ENCODE data around the gene MIOS.
"Not testable (repeated sequence)": the region's sequence is repeated elsewhere in the genome, so short reads cannot be mapped to it uniquely, and the experiment has no call there.

The MIOS gene

DNA sequence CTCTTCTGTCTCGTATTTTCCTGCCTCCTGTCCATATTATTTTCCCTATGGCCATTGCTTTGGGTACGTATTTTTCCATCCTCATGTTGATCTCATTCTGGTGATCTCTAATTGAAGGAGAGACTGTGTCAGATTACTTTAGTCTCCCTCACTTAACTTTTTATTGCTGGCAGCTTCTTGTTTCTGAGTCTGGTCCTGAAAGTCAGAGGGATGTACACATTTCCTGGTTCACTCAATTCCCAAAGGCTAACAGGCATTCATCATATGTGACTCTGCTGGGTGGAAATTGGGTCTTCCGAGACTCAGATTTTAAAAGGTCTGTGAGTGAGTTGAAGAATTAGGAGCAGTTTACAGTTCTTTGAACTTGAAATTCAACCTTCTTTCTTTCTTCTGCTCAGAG is 84.8 kb downstream of the MIOS start:
- DNase-seq, result no peak

DNA sequence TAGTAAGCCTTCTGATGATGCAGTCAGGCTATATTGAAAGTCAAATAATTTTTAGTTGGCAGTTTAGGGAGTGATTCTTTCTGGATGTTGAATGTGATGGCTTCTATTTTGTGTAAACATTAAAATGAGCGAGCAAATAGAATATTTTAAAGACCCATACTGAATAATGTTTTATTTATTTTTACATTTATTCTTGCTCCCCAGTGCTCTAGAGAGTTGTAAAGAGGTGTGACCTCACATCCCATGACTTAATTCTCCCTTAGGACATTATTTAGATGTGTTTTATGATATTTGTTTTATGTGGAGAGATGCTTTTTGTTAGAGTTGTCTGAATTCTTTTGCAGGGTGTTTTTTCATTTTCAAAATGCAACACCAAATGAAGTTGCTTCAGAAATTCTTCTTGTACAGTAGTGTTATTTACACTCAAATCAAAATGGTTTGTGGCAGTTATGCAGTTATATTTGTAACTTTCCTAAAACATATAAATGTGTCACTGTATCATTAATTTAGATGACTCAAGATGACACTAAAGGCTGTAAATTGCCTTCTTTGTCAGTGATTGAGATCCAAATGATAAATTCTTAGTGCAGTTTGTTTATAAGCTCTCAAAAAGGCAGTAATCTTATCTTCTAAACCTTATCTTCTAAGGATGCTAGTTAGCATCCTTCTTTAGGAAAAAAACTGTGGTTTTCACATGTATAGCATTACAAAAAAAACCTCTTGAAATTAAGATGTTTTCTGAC is 86.3 kb downstream of the MIOS start:
- no peak for DNase-seq

DNA sequence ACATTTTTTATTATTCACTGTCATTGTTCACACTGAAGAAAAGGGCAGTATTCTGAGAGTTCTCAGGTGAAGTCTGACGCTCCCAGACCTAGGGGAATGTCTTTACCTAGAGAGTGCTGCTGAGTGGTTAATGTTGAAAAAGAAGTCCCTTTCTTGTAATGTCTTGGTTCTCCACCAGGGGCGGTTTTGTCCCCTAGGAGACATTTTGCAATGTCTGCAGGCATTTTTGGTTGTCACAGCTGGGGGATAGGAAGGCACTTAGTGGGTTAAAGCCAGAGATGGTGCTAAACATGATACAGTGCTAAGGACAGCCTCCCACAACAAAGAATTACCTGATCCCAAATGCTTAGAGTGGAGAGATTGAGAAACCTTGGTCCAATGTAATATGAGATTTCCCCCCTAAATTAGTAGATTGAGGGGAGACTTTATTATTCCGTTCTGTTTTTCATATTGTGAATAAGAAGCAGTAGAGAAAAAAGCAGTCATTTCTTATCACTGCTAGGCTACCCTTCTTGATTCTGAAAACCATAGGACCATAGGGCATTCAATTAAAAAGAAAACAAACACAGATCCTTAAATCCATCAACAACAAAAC is 87.0 kb downstream of the MIOS start:
- peak; percentile 52 for DNase-seq

GRCh38 chr7:7654964-7655715 is 88.5 kb downstream of the MIOS start:
- DNase-seq, result no peak

- not testable (repeated sequence) for DNase-seq
Observed at GRCh38 chr7:7656459-7656858, 89.8 kb downstream of the MIOS start.
